Caco-2 (cell line): ENCODE measurements around the gene TTC16. TPM values are rescaled to one million over a fixed set of nuclear protein-coding genes. Genes with fewer than 3 reads are reported as not detected.

Source experiments
- BruUV-seq: library from RNA; stranded (reverse); fragments of 400-500 nt; replicated peaks from 2 replicates; lab custom pipeline; 2021; lab: Mats Ljungman, UMichigan
- CTCF ChIA-PET: fragments of 300-600 bp; sonication (Branson Sonifier 250); formaldehyde crosslinking; loops from one replicate; lab custom pipeline; 2022; ENCODE audit warnings: antibody characterized with exemption; lab: Charles Lee
- POLR2A ChIA-PET: fragments of 300-600 bp; sonication (Branson Sonifier 250); formaldehyde crosslinking; loops from one replicate; lab custom pipeline; 2022; ENCODE audit warnings: antibody characterized with exemption; lab: Charles Lee
- DNase-seq, 2 experiments: peaks; one replicate each; pipeline versions ENCODE4 v3.0.0 to v3.0.0-alpha.2; 2020 to 2022
- H3K27me3 ChIP-seq: replicated peaks from 2 replicates; pipeline ENCODE4 v1.6.0; 2011; ENCODE audit warnings: low read length; ENCODE audit not compliant: control insufficient read depth, insufficient read depth
- H3K36me3 ChIP-seq: 2 replicates; pipeline ENCODE4 v1.5.1; 2011; ENCODE audit warnings: low read length; ENCODE audit not compliant: control insufficient read depth, insufficient read depth
- H3K4me1 ChIP-seq: fragments of 250-450 bp; sonication (Bioruptor Pico); 2 replicates; pipeline ENCODE4 v1.5.1; 2020; ENCODE audit warnings: mild to moderate bottlenecking
- H3K4me3 ChIP-seq: 2 replicates; pipeline ENCODE4 v1.5.1; 2011; ENCODE audit warnings: low read depth, mild to moderate bottlenecking, control low read depth, low read length
- H3K9me3 ChIP-seq: fragments of 250-450 bp; sonication (Bioruptor Pico); 2 replicates; pipeline ENCODE4 v1.5.1; 2020; ENCODE audit warnings: mild to moderate bottlenecking, moderate library complexity
- H3K27ac Mint-ChIP-seq: one replicate; pipeline ENCODE4 v1.8.0; 2022; ENCODE audit warnings: mixed read lengths; ENCODE audit not compliant: unreplicated experiment
- H3K27me3 Mint-ChIP-seq: one replicate; pipeline ENCODE4 v1.8.0; 2022; ENCODE audit warnings: mixed read lengths; ENCODE audit not compliant: insufficient read depth, unreplicated experiment
- H3K36me3 Mint-ChIP-seq: one replicate; pipeline ENCODE4 v1.8.0; 2022; ENCODE audit warnings: mild to moderate bottlenecking, mixed read lengths; ENCODE audit not compliant: insufficient read depth, unreplicated experiment
- H3K4me1 Mint-ChIP-seq: one replicate; pipeline ENCODE4 v1.8.0; 2022; ENCODE audit warnings: low read depth, mixed read lengths; ENCODE audit not compliant: unreplicated experiment
- H3K4me3 Mint-ChIP-seq: one replicate; pipeline ENCODE4 v1.8.0; 2022; ENCODE audit warnings: mild to moderate bottlenecking, moderate library complexity, mixed read lengths; ENCODE audit not compliant: unreplicated experiment
- H3K9me3 Mint-ChIP-seq: one replicate; pipeline ENCODE4 v1.8.0; 2022; ENCODE audit warnings: mixed read lengths; ENCODE audit not compliant: unreplicated experiment
- intact Hi-C: fragments of 100-400 bp; cut with micrococcal nuclease; formaldehyde crosslinking; loops from one replicate; pipeline ENCODE4 v1.10.0; 2022; ENCODE audit not compliant: unreplicated experiment
- total RNA-seq: library from RNA; stranded (reverse); gene quantifications from 2 replicates; pipeline ENCODE4 v1.2.3, GENCODE V29; 2022
- TF ChIP-seq, protein P1 (sequence below), 2 experiments: fragments of 200-600 bp in 1 of 2; IDR thresholded peaks; 1 replicate in 1 of 2; 2 replicates in 1 of 2; pipeline versions ENCODE4 v1.5.1 to v1.8.0; 2011 to 2022; ENCODE audit warnings: antibody characterized with exemption in 1 of 2, control low read depth in 1 of 2, inconsistent platforms in 1 of 2, low read depth in 1 of 2, low read length in 1 of 2, mild to moderate bottlenecking in 1 of 2, moderate library complexity in 1 of 2; ENCODE audit not compliant: insufficient read depth in 1 of 2, severe bottlenecking in 1 of 2, unreplicated experiment in 1 of 2

TTC16 gene
- total RNA-seq, 1 experiment from 2014 or later = not detected

DNA sequence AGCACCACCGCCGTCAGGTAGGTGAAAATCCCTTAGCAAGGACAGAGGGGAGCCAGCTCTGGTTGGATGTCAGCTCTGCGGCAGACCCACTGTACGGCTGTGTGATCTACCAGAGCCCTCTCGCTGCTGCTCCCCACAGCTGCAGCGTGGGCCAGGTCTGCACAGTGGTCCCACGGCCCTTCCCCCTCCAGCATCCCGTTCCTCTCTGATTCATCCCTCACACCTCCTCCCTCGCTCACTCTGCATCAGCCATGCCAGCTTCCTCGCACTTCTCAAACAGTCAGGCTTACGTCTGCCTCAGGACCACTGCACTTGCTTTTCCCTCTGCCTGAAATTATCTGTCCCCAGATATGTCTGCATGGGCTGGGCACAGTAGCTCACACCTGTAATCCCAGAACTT lies 35.7 kb upstream of the TTC16 start:
- TF ChIP-seq, protein P1, sequence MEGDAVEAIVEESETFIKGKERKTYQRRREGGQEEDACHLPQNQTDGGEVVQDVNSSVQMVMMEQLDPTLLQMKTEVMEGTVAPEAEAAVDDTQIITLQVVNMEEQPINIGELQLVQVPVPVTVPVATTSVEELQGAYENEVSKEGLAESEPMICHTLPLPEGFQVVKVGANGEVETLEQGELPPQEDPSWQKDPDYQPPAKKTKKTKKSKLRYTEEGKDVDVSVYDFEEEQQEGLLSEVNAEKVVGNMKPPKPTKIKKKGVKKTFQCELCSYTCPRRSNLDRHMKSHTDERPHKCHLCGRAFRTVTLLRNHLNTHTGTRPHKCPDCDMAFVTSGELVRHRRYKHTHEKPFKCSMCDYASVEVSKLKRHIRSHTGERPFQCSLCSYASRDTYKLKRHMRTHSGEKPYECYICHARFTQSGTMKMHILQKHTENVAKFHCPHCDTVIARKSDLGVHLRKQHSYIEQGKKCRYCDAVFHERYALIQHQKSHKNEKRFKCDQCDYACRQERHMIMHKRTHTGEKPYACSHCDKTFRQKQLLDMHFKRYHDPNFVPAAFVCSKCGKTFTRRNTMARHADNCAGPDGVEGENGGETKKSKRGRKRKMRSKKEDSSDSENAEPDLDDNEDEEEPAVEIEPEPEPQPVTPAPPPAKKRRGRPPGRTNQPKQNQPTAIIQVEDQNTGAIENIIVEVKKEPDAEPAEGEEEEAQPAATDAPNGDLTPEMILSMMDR (IDR thresholded peaks at IDR 0.05; ENCODE audit: insufficient read depth in 1 of 2, low read depth in 1 of 2, low read length in 1 of 2, severe bottlenecking in 1 of 2, unreplicated experiment in 1 of 2) = no peak
- H3K4me1 Mint-ChIP-seq = peaks cover 7% of the 10 kb centered on the region
- Histone ChIP-seq H3K27me3 (no peaks in the 10 kb centered on the region), H3K36me3 (no peaks in the 10 kb centered on the region), H3K4me3 (no peak overlapping the region), H3K4me1 (no peaks in the 10 kb centered on the region; the same call in 1 of the 2 replicates), H3K9me3 (no peaks in the 10 kb centered on the region)
- CTCF ChIA-PET = interaction anchor here (0.6 kb wide), 1 partner anchor 189 kb away, joined by 3 read pairs; no protein-coding TSS in a partner anchor
- no peak for DNase-seq
- H3K4me3 Mint-ChIP-seq = no peak overlapping the region
- no TSS peak for BruUV-seq
- H3K27ac Mint-ChIP-seq = no peak overlapping the region
- POLR2A ChIA-PET = no interaction called here
- no peaks in the 10 kb centered on the region for H3K9me3 Mint-ChIP-seq
- H3K27me3 Mint-ChIP-seq = peaks cover 3% of the 10 kb centered on the region
- peaks cover 5% of the 10 kb centered on the region for H3K36me3 Mint-ChIP-seq
- intact Hi-C loops = no loop called here

DNA sequence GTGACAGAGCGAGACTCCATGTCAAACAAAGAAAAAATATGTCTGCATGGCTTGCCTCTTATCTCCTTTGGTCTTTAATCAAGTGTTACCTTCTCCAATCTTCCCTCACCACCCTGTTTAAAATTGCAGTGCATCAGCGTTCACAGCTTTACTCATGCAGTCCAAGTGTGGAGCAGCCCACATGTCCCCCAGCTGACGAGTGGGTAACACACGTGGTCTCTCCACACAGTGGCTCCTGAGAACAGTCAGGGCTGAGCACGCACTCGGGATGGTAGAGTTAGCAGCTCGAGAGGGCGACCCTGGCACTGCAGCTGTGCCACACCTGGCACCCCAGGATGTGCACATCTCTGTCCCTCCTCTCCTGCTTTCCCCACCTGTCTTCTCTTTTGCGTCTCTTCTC lies 35.0 kb upstream of the TTC16 start:
- H3K27me3 Mint-ChIP-seq = peaks cover 1% of the 10 kb centered on the region
- no TSS peak for BruUV-seq
- Histone ChIP-seq H3K27me3 (no peaks in the 10 kb centered on the region), H3K4me3 (no peak overlapping the region), H3K9me3 (no peaks in the 10 kb centered on the region), H3K36me3 (no peaks in the 10 kb centered on the region), H3K4me1 (no peaks in the 10 kb centered on the region; the same call in 1 of the 2 replicates)
- no peaks in the 10 kb centered on the region for H3K9me3 Mint-ChIP-seq
- TF ChIP-seq, protein P1 (IDR thresholded peaks at IDR 0.05; ENCODE audit: insufficient read depth in 1 of 2, low read depth in 1 of 2, low read length in 1 of 2, severe bottlenecking in 1 of 2, unreplicated experiment in 1 of 2) = no peak
- peaks cover 7% of the 10 kb centered on the region for H3K4me1 Mint-ChIP-seq
- ChIA-PET POLR2A (no interaction called here), CTCF (interaction anchor here (1.6 kb wide), 1 partner anchor 54 kb away, joined by 3 read pairs; the partner anchor contains the start of gene TOR2A)
- no peak for DNase-seq
- no peak overlapping the region for H3K4me3 Mint-ChIP-seq
- peaks cover 5% of the 10 kb centered on the region for H3K36me3 Mint-ChIP-seq
- H3K27ac Mint-ChIP-seq = no peak overlapping the region
- intact Hi-C loops = no loop called here

DNA sequence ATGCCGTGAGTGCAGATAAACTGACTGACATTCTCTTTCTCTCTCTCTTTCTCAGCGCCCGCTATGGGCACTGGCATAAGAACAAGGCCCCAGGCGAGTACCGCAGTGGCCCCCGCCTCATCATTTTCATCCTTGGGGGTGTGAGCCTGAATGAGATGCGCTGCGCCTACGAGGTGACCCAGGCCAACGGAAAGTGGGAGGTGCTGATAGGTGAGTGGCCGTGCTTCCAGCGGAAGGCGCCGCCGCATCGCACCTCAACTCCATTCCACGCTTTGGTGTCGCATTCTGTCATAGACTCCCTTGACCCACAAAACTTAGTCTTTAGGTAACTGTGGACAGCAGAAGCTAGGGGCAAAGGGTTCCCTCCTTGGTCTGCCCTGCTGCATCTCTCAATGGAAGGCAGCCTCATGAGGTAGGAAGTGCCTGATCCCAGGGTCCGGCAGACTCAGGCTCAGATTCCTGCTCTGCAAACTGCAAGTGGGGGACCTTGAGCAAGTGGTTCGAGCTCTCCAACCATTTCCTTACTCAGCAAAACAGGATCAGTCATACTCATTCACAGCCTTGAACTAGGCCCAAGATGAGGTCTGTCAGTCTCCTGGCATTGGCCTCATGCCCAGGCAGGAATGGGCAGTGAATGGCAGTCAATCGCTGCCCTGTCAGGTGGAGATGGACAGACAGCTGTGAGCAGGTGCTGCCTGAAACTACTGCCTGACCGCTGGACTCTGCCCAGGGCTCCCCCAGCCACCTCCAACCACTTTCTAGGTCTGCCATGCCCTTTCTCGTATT lies 33.3 kb upstream of the TTC16 start:
- peaks cover 6% of the 10 kb centered on the region for H3K4me1 ChIP-seq
- no peaks in the 10 kb centered on the region for H3K9me3 ChIP-seq
- Mint-ChIP-seq H3K4me1 (peaks cover 7% of the 10 kb centered on the region), H3K27me3 (no peaks in the 10 kb centered on the region), H3K27ac (no peak overlapping the region), H3K36me3 (peaks cover 5% of the 10 kb centered on the region), H3K4me3 (no peak overlapping the region), H3K9me3 (no peaks in the 10 kb centered on the region)
- no peak overlapping the region for H3K4me3 ChIP-seq
- ChIA-PET POLR2A (no interaction called here), CTCF (interaction anchor here (0.6 to 1.6 kb wide), 2 partner anchors 52 to 179 kb away, joined by 3 read pairs; partner anchors contain the start of gene TOR2A)
- TF ChIP-seq, protein P1 (IDR thresholded peaks at IDR 0.05; ENCODE audit: insufficient read depth in 1 of 2, low read depth in 1 of 2, low read length in 1 of 2, severe bottlenecking in 1 of 2, unreplicated experiment in 1 of 2) = no peak
- no peaks in the 10 kb centered on the region for H3K36me3 ChIP-seq
- no peak for DNase-seq
- no peaks in the 10 kb centered on the region for H3K27me3 ChIP-seq
- no TSS peak for BruUV-seq
- intact Hi-C loops = no loop called here
